H1 (cell line): ENCODE data around the gene TBC1D2B. TPM values are rescaled to one million over a fixed set of nuclear protein-coding genes. Genes with fewer than 3 reads are reported as not detected.

Experiments used
- CBX8 ChIP-seq: fragments of 300-800, 300-1000 bp; sonication (generic); IDR thresholded peaks from 2 replicates; pipeline ENCODE4 v1.7.1; 2016; ENCODE audit warnings: low read depth, low read length, borderline replicate concordance
- CREB1 ChIP-seq: IDR thresholded peaks from 2 replicates; pipeline ENCODE4 v1.6.1; 2012; ENCODE audit warnings: inconsistent platforms
- CTBP2 ChIP-seq: IDR thresholded peaks from 2 replicates; pipeline ENCODE4 v1.7.0; 2011; ENCODE audit warnings: borderline replicate concordance, mild to moderate bottlenecking, moderate library complexity, mixed read lengths, low read length; ENCODE audit not compliant: insufficient read depth, insufficient read length
- SAP30 ChIP-seq: fragments of 300-600 bp; sonication (generic); IDR thresholded peaks from 2 replicates; pipeline ENCODE4 v1.7.1; 2012; ENCODE audit warnings: low read length, moderate library complexity, mild to moderate bottlenecking, inconsistent platforms; ENCODE audit not compliant: insufficient read depth, insufficient replicate concordance
- SIX5 ChIP-seq: IDR thresholded peaks from 2 replicates; pipeline ENCODE4 v1.6.1; 2011; ENCODE audit warnings: mild to moderate bottlenecking, low read depth, low read length
- SUZ12 ChIP-seq: fragments of 200-600 bp; sonication (generic); IDR thresholded peaks from 2 replicates; pipeline ENCODE4 v1.6.1; 2012; ENCODE audit warnings: mild to moderate bottlenecking, inconsistent platforms, low read length, moderate library complexity, mixed read lengths
- TEAD4 ChIP-seq: IDR thresholded peaks from 2 replicates; pipeline ENCODE4 v1.6.1; 2012; ENCODE audit warnings: low read depth, low read length, inconsistent platforms, mixed read lengths
- polyA plus RNA-seq, 7 experiments: library from polyadenylated mRNA; depleted of rRNA in 3 of 7; stranded (reverse) in 5 of 7; unstranded in 2 of 7; fragments of >200 nt in 5 of 7; fragments of 200-250 nt in 2 of 7; gene quantifications; 1 replicate in 5 of 7; 2 replicates in 1 of 7; 4 replicates in 1 of 7; pipeline versions ENCODE4 v1.2.1 to v1.2.3, GENCODE V29; 2011 to 2013; ENCODE audit warnings: missing spikeins in 2 of 7, mixed read lengths in 2 of 7
- total RNA-seq: library from RNA; stranded (reverse); fragmentation: NEBNext Ultra II Directional; extraction: Animal tissue kit (Norgen Biotek cat#: 25700); gene quantifications from 2 replicates; pipeline ENCODE4 v1.2.1, GENCODE V29; 2021
- TF ChIP-seq, protein P1 (sequence below): fragments of 300-600 bp; sonication (generic); IDR thresholded peaks from 2 replicates; pipeline ENCODE4 v1.7.1; 2012; ENCODE audit warnings: low read length, moderate library complexity, mild to moderate bottlenecking, inconsistent platforms; ENCODE audit not compliant: insufficient replicate concordance
- TF ChIP-seq, protein P2 (sequence below): IDR thresholded peaks from 2 replicates; pipeline ENCODE4 v1.6.1; 2011; ENCODE audit warnings: low read length, improper control_type of control experiment

The TBC1D2B gene
- total and polyA plus RNA-seq, 2 of the 8 experiments (the other 6 are each of a cell fraction or from before 2014, with no cell fraction given): 11.9 to 19.5 TPM

DNA sequence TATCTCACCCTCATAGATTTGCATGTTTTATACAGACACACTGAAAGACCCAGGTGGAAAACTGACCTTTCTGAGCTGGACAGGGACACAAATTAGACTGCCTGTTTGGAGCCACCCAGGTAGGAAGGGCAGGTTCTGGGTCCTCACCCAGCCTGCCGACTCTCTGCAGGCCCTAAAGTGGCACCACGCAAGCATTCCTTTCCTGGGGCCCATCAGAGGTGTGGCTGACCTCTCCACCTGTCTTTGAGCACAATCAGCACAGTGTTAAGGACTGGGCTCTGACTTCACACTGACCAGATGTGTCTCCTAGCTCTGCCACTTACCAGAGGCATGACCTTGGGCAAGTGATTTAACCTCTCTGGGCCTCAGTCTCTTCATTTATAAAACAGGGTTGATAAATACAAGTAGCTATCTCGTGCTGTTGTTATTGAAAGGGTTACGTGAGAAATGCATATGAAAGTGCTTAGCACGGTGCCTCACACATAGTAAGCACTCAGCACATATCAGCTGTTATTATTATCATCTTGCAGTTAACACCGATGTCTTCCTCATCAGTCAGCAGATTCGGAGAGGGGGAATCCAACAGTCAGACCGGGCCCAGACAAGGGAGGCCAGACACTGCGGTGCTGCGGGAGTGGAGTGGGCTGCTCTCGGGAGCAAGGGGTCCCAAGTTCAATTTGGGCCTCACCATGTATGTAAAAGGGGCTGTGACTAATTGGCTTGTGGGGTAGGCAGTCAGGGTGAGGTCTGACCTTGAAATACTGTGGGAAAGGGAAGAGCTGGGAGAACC, 2.0 kb upstream of the TBC1D2B start (continued):
- TF ChIP-seq, protein P1, sequence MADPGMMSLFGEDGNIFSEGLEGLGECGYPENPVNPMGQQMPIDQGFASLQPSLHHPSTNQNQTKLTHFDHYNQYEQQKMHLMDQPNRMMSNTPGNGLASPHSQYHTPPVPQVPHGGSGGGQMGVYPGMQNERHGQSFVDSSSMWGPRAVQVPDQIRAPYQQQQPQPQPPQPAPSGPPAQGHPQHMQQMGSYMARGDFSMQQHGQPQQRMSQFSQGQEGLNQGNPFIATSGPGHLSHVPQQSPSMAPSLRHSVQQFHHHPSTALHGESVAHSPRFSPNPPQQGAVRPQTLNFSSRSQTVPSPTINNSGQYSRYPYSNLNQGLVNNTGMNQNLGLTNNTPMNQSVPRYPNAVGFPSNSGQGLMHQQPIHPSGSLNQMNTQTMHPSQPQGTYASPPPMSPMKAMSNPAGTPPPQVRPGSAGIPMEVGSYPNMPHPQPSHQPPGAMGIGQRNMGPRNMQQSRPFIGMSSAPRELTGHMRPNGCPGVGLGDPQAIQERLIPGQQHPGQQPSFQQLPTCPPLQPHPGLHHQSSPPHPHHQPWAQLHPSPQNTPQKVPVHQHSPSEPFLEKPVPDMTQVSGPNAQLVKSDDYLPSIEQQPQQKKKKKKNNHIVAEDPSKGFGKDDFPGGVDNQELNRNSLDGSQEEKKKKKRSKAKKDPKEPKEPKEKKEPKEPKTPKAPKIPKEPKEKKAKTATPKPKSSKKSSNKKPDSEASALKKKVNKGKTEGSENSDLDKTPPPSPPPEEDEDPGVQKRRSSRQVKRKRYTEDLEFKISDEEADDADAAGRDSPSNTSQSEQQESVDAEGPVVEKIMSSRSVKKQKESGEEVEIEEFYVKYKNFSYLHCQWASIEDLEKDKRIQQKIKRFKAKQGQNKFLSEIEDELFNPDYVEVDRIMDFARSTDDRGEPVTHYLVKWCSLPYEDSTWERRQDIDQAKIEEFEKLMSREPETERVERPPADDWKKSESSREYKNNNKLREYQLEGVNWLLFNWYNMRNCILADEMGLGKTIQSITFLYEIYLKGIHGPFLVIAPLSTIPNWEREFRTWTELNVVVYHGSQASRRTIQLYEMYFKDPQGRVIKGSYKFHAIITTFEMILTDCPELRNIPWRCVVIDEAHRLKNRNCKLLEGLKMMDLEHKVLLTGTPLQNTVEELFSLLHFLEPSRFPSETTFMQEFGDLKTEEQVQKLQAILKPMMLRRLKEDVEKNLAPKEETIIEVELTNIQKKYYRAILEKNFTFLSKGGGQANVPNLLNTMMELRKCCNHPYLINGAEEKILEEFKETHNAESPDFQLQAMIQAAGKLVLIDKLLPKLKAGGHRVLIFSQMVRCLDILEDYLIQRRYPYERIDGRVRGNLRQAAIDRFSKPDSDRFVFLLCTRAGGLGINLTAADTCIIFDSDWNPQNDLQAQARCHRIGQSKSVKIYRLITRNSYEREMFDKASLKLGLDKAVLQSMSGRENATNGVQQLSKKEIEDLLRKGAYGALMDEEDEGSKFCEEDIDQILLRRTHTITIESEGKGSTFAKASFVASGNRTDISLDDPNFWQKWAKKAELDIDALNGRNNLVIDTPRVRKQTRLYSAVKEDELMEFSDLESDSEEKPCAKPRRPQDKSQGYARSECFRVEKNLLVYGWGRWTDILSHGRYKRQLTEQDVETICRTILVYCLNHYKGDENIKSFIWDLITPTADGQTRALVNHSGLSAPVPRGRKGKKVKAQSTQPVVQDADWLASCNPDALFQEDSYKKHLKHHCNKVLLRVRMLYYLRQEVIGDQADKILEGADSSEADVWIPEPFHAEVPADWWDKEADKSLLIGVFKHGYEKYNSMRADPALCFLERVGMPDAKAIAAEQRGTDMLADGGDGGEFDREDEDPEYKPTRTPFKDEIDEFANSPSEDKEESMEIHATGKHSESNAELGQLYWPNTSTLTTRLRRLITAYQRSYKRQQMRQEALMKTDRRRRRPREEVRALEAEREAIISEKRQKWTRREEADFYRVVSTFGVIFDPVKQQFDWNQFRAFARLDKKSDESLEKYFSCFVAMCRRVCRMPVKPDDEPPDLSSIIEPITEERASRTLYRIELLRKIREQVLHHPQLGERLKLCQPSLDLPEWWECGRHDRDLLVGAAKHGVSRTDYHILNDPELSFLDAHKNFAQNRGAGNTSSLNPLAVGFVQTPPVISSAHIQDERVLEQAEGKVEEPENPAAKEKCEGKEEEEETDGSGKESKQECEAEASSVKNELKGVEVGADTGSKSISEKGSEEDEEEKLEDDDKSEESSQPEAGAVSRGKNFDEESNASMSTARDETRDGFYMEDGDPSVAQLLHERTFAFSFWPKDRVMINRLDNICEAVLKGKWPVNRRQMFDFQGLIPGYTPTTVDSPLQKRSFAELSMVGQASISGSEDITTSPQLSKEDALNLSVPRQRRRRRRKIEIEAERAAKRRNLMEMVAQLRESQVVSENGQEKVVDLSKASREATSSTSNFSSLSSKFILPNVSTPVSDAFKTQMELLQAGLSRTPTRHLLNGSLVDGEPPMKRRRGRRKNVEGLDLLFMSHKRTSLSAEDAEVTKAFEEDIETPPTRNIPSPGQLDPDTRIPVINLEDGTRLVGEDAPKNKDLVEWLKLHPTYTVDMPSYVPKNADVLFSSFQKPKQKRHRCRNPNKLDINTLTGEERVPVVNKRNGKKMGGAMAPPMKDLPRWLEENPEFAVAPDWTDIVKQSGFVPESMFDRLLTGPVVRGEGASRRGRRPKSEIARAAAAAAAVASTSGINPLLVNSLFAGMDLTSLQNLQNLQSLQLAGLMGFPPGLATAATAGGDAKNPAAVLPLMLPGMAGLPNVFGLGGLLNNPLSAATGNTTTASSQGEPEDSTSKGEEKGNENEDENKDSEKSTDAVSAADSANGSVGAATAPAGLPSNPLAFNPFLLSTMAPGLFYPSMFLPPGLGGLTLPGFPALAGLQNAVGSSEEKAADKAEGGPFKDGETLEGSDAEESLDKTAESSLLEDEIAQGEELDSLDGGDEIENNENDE: no peak
- TF ChIP-seq CTBP2: no peak
- TF ChIP-seq SUZ12: no peak
- no peak for TF ChIP-seq SAP30
- no peak for TF ChIP-seq SIX5
- TF ChIP-seq, protein P2, sequence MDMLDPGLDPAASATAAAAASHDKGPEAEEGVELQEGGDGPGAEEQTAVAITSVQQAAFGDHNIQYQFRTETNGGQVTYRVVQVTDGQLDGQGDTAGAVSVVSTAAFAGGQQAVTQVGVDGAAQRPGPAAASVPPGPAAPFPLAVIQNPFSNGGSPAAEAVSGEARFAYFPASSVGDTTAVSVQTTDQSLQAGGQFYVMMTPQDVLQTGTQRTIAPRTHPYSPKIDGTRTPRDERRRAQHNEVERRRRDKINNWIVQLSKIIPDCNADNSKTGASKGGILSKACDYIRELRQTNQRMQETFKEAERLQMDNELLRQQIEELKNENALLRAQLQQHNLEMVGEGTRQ: no peak
- no peak for TF ChIP-seq CBX8
- TF ChIP-seq TEAD4: no peak
- TF ChIP-seq CREB1: no peak
